Fibroblast of skin of right biceps (primary cell): ENCODE measurements around the gene PRR20G.

Source experiments
- DNase-seq: peaks from one replicate; pipeline ENCODE4 v3.0.0-alpha.2; 2013

The PRR20G gene

GRCh38 chr3:127262533-127262932 is 25.3 kb downstream of the PRR20G start:
- DNase-seq: no peak

GRCh38 chr3:127261925-127262324 is 25.9 kb downstream of the PRR20G start:
- no peak for DNase-seq

GRCh38 chr3:127260826-127261555 is 26.9 kb downstream of the PRR20G start:
- DNase-seq: no peak

- DNase-seq: no peak
Observed at GRCh38 chr3:127260416-127260815, 27.4 kb downstream of the PRR20G start.

GRCh38 chr3:127259882-127260281 is 28.0 kb downstream of the PRR20G start:
- DNase-seq: no peak

- DNase-seq: no peak
Observed at GRCh38 chr3:127258733-127259132, 29.1 kb downstream of the PRR20G start.

GRCh38 chr3:127257351-127257750 is 30.5 kb downstream of the PRR20G start:
- DNase-seq: no peak

GRCh38 chr3:127256733-127257271 is 31.0 kb downstream of the PRR20G start:
- DNase-seq: no peak

GRCh38 chr3:127256138-127256537 is 31.7 kb downstream of the PRR20G start:
- no peak for DNase-seq

GRCh38 chr3:127255516-127255915 is 32.3 kb downstream of the PRR20G start:
- no peak for DNase-seq

GRCh38 chr3:127254730-127255129 is 33.1 kb downstream of the PRR20G start:
- no peak for DNase-seq

- DNase-seq: no peak
Observed at GRCh38 chr3:127254033-127254644, 33.7 kb downstream of the PRR20G start.

GRCh38 chr3:127253491-127253890 is 34.4 kb downstream of the PRR20G start:
- DNase-seq: no peak

- DNase-seq: no peak
Observed at GRCh38 chr3:127252446-127252845, 35.4 kb downstream of the PRR20G start.

- DNase-seq: no peak
Observed at GRCh38 chr3:127250032-127250431, 37.8 kb downstream of the PRR20G start.

GRCh38 chr3:127247292-127247691 is 40.6 kb downstream of the PRR20G start:
- no peak for DNase-seq

- no peak for DNase-seq
Observed at GRCh38 chr3:127238602-127239001, 49.2 kb downstream of the PRR20G start.

- DNase-seq: no peak
Observed at GRCh38 chr3:127237835-127238234, 50.0 kb downstream of the PRR20G start.

- DNase-seq: no peak
Observed at GRCh38 chr3:127235706-127236105, 52.1 kb downstream of the PRR20G start.

GRCh38 chr3:127234778-127235177 is 53.1 kb downstream of the PRR20G start:
- DNase-seq: no peak
